HuH-7.5 (cell line): Measurements from ENCODE around the gene NUDT8.

Source experiments
- DNase-seq: peaks from one replicate; pipeline ENCODE4 v3.0.0; 2011; ENCODE audit warnings: low spot score

Gene NUDT8, protein sequence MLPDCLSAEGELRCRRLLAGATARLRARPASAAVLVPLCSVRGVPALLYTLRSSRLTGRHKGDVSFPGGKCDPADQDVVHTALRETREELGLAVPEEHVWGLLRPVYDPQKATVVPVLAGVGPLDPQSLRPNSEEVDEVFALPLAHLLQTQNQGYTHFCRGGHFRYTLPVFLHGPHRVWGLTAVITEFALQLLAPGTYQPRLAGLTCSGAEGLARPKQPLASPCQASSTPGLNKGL

DNA sequence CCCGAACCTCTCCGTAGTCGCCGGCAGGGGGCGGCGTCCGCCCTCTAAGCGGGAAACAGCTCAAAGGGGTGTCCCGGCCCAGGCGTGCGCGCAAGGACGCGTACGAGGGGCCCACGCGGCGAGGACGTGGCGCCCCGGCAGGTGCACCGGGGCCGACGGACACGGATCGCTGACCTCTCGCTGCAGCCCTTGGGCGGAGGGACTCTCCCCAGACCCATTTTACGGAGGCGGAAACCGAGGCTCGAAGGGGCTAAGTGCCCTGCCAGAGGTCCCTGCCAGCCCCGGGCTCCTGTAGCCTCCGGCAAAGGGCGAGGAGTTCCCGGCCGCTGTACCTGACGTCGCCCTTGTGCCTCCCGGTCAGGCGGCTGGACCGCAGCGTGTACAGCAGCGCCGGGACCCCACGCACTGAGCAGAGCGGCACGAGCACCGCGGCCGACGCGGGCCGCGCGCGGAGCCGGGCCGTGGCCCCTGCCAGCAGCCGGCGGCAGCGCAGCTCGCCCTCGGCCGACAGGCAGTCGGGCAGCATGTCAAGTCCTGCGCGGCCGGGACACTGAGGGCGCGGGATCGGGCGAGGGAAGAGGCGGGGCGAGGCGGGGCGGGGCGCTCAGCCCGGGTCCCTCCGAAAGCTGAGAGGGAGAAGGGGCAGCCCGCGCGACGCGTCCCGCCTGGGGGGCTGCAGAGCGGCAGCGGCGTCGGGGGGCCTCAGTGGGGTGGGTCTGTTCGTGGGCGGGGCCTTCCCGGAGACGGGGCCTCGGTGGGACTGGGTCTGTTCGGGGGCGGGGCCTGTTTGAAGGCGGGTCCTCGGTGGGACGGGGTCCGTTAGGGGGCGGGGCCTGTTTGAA, at the start of gene NUDT8:
NUDT8 (minus strand) TSS at position 552 of the 842 bp plus-strand sequence; CDS start at position 526, 26 bp downstream.
- DNase-seq, result peak; percentile 99

DNA sequence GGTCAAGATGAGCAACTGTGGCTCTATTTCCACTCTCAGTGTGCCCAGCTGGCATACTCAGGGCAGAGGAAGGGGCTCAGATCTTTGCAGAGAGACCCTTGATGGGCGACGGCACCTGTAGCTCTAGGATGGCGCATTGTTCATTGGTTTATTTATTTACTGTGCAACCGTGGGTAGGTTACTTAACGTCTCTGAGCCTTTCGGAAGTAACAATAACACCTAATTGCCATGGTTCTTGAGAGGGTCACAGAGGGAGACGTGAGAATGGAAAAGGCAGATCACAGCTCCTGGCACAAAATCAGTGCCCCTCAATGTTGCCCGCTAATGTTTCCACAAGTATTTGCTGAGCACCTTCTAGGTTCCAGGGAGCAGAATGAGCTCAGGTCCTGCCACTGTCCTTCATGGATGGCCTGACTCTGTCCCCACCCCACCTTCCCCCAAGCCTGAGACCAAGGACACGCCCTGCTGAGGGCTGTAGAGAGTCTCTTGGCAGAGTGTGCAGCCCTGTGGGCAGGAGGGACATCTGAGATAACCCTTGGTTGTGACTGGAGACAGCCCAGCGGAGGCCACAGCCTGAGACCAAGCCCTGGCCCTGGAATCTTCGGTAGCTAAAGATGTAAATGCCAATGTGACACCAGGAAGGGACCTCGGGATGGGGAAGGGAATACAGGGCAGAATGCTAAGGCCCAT, 45.5 kb upstream of the NUDT8 start:
- no peak for DNase-seq

DNA sequence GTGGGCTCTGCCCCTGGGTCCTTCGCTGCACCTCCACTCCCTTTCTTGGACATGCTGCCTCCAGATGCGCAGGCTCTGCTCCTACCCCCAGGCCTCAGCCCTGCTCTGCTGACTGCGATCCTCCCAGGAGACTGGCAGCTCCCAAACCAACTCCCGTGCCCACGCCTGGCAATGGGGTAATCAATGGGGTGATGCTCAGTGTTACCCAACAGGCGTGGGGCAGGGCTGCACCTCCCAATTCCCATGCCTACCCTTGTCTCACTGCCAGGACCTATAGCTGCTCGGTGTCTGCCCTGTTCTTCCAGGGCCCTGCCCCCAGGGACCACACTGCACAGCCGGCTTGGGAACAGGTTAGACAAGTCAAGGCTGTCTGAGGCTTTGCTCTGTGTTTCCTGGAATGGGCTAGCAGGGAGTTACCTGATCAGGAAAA, 44.7 kb upstream of the NUDT8 start, which contains the start of gene ALDH3B2:
ALDH3B2 (minus strand) TSS at position 182 of the 430 bp plus-strand sequence. CDS start 7,688 bp downstream, outside the sequence.
- peak; percentile 58 for DNase-seq

DNA sequence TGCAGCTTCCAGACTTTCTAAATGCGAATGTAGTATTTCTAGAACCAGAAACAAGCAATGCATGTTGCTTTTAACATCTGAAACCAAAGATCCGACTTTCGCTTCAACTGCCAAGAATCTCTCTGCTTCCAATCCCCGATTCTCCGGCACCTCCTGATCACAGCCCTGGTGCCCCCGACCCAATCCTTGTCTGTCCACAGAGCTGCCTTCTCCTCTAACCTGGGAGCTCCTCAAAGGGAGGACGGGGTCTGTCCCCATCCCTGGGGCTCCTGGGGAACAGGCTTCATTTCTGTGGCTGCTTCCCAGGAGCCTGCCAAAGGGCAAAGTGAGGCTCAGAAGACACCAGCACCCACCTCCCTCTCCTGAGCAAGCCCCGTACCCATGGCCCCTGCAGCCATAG, 44.2 kb upstream of the NUDT8 start:
- DNase-seq, result no peak

DNA sequence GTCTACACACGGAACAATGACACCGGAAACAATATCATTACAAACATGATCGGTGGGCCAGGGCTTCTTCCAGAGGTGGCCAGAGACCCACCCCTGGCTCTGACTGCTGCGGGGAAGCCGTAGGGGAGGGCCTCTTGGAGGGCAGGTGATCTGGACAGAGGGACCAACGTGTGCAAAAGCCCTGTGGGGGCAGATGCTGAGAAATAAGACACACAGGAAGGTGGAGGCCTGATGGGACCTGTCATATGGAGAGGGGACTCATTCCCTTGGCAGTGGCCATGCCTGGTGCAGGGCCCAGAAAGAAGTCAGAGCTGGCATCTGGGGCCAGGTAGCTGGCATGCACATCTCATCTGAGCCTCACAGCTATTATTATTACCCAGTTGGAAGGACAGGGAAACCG, 43.6 kb upstream of the NUDT8 start:
- DNase-seq, result no peak

DNA sequence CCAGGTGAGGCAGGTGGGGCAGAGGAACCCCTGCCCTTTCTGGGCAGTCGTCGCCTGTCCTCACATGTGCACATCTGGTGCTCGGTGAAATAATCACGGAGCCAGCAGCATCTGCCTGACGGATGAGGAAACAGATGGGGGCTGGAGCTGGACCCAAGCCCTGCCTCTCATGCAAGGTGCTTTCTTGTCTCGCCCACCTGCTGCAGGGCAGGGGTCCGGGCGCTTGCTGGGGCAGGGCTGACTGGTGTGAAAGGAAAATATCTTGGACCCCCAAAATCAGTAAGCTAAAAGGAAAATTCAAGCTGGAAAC, 41.4 kb upstream of the NUDT8 start:
- DNase-seq, result no peak

DNA sequence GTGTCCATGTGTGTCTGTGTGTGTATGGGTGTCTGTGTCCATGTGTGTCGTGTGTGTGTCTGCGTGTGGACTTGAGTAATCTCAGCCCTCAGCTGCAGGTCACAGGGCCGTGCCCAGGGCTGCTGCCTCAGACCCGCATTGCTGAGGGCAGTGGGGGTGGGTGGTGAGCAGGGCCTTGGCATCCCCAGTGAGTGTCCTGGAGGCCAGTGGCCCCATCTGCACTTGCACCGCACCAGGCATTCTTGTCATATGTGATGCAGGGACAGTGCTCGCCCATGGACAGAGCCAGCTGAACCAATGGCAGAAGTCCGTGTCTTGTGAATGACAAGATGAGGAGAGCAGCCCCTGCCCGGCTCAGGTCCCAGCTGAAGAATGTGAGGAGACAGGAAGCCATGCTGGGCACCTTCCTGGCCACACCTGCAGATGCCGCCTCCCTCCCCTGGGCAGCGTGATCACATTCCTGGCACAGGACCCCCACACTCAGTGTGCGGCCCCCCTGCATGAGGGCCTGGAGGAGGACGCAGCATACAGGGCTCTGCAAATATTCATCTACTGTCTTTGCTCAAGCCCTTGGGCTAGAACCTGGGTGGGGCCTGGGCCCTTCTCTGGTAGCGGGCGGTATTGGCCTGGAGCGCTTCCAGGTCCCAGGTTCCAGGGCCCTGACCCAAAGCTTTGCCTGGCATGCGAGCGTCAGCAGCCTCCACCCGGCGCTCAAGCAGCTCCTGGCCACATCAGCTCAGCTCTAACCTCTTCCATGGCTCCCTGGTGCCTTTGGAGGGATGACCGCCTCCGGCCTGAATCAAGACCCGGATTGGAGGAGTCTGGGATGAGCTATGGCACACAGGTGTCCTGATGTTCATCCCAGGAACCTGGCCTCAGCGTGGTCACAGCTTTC, 40.8 kb upstream of the NUDT8 start:
- no peak for DNase-seq

DNA sequence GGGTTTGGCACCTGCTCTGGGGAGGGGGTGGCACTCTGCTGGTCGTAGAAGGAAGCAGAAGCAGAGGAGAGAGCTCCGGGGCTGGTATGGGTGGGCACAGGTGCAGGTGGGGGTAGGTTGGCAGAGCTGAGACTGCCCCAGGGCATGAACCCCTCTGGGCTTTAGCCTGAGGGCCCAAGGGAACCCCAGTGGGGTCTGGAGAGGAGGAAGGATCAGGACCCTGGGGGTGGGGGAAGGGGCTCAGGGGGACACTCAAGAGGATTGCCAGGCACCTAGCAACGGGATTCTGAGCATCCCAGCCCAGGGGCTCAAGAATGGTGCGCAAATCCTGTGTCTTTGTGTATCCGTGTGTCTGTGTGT, 38.4 kb upstream of the NUDT8 start:
- DNase-seq, result no peak

DNA sequence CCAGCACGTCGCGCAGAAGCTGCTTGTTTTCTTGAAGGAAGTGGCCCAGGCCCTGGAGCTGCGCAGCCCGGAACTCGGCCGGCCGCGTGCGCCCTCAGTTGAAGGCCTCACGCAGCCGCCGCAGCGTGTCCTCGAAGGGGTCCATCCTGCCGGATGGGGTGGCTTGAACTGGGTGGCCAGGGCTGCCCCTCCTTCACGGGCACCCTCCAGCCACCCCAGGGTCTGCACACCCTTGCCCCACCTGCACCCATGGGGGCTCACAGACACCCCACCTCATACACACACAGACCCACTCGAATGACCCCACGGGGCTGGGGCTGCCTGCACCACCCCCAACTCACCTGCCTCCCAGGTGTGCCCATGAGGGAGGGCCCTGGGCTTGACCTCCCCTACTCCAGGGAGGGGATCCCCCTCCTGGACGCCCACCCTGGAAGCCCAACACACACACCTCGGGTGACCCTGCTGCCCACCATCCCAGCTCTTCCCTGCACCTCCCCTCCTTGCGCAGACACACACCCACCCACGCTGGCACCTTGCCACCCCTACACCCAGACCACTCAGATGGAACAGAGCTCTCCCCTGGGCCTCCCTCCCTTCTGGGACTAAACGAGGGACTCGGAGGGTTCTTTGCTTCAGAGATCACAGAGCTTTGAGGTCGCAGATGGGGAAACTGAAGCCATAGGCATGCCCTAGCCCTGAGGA, 37.9 kb upstream of the NUDT8 start:
- no peak for DNase-seq

DNA sequence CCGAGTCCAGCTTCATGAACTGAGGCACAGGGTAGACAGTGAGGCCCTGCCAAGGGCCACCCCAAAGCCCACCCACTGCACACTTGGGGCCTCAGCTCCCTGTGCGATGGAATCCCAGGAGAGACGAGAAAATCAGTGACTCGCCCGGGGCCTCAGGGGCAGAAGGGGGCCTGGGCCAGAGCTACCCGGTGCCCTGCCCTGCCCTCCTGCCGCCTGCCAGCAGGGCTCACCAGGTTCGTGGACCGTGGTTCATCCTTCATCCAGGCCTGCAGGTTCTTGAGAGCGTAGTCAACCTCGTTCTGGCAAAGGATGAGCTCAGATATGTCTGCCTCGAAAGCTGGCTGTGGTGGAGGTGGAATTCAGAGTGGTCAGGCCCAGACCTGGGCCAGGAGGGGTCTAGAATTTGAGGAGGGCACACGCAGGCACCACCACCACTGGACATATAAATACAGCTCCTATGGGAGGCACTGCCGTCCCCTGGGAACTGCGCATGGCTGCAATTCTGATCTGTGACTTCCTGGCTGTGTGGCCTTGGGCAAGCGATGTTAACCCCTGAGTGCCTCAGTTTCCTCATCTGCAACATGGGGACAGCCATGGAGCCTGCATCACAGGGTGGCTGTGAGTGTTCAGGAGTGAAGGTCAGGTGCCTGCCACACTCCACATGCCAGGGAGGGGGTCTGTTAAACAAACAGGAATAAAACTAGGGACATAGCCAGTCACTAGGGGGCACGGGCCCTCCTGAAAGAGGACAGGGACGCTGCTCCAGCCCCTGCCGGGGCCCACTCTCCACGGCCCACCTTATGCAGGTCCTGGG, 37.1 kb upstream of the NUDT8 start:
- no peak for DNase-seq

DNA sequence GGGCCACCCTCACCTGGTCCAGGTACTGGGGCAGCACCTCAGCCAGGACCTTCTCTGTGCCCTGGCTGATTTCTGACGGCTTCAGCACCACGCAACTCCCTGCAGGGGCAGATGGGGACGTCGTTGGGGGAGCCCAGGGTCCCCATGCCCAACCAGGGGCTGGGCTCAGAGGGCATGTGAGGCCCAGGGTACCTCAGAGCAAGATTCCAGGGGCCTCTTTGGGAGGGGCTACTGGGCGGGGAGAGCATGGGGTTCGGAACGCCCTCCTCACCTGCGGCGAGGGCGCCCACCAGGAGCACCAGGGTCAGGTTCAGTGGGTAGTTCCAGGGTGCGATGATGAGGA, 36.5 kb upstream of the NUDT8 start:
- DNase-seq, result no peak

DNA sequence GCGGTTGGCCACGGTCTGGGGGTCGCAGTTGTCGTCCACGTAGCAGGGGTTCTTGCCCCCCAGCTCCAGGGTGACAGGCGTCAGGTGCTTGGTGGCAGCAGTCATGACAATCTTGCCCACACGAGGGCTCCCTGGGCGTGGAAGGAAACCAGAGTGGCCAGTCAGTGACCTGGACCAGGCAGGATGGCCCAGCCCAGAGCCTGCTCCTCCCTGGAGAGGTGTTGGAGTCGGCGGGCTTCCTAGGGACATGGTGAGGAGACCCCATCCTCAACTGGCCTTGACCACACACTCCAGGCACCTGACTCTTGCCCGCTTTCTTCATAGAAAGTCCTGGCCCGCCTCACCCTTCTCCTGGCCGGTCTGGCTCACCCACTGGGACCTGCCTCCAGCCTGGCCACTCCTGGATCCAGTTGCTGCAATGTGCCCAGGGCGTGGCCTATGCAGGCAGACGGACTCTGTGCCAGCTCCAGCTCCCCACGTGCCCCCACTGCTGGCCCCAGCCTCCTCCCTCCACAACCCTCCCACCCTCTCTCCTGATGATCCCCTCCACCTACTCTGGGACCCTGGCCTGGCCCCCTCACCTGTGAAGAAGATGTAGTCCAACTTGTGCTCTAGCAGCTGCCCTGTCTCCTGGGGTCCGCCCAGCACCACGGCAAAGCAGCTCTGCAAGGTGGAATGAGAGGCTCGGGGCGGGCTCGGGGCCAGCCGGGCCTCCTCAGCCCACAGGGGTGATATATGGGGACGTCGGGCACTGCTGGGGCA, 36.0 kb upstream of the NUDT8 start:
- DNase-seq, result peak; percentile 79

DNA sequence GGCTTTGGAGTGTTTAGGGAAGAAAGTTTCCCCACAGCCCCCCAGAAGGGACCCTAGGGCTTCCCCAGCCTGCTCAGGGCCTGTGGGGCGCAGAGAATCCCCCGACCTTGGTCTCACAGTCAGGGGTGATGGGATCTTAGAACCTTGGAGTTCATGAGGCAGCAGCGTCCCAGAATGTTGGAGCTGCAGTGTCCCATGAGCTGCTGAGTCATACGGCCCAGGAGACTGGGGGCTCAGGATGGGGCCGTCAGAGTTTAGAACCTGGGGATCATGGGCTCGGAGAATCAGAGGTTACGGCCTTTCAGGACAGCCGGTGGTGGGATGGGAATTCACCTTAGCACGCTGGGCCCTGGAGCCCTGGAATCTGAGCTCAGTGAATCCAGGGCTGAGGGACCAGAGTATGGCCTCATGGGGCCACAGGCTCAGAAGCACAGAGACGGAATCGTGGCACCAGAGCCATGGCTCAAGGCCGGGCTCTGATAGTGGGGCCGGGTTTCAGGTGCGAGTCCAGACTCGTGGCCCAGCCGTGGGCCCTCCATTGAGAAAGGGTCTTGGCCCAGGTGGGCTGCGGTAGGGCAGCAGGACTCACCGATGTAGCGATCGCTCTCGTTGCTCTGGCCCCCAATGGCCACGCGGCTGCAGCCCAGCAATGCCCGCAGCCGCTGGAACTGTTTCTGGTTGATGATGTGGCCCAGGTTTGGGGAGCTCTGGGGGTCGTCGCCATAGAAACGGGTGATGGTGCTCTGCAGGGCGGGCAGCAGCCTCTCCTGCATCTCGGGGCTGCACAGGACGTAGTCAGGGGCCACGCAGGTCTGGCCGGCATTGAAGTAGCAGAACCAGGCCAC, 35.2 kb upstream of the NUDT8 start:
- peak; percentile 43 for DNase-seq

DNA sequence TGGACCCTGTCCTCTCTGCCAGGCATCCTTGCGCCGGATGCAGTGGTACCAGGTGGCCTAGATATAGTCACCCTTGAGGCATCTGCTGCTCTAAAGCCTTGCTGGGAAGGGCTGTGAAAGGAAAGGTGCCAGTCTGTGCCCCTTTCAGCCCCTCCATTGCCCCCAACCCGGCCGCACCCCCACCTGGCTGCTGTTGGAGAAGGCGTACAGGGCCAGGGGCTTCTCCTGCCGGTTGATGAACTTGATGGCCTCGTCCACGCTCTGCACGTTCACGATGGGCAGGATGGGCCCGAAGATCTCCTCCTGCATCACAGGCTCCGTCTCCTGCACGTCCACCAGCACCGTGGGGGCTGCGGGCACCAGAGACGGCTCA, 34.5 kb upstream of the NUDT8 start:
- peak; percentile 29 for DNase-seq

DNA sequence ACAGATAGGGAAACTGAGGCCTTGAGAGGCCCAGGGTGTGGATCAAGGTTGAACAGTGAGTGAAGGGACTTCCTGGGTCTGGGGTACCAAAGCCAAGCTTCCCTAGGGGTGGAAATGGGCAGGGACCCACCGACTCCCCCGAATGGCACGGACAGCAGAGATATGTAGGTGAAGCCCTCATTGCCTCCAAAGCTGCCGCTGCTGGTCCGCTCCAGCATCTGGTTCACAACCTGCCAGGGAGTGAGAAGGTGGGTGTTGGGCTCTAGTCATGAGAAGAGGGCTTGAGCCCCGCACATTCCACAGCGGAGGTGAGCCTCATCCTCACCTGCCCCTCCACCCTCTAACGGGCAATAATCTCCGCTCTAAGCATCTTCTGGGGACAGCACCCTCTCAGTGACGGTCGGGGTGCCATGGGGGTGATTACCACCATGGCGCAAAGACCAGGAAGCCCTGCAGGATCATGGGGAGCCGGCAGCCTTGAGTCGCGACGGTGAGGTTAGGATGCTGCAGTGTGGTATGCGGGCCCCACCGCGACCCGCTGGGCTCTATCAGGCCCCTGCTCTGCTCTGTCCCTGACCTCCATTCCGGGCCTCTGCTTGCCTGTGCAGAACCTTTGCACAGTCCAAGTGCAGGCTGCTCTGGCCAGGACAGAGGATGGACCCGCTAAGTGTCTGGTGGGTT, 33.9 kb upstream of the NUDT8 start:
- DNase-seq, result peak; percentile 22

DNA sequence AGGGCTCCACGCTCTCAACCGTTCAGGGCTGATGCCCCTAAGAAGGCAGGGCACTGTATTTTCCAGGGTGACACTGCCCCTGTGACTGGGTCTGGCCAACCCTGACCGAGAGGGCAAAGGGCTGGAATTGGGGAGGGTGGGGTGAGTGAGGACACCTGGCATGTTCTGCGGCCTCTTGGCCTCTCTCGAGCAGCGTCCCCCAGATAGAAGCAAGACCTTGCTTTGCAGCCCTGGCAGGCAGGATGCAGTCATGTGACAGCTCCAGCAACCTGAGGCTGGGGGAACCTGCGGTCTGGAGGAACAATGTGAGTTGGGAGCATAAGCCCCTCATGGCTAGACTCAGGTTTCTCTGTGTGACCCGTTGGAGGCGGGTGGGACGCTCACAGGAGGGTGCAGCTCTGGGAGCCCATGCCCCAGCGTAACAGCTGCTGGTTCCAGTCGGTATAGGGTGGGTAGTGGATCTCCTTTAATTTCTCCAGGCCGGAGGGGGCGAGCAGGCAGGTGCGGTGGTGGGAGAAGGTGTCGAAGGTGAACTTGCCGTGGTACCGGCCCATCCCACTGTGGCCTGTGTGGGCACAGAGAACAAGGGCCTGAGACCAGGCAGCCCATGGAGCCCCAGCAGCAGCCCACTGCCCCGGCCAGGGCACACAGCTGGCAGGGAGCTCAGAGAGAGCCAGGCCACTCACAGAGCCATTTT, 33.2 kb upstream of the NUDT8 start:
- DNase-seq, result peak; percentile 23

DNA sequence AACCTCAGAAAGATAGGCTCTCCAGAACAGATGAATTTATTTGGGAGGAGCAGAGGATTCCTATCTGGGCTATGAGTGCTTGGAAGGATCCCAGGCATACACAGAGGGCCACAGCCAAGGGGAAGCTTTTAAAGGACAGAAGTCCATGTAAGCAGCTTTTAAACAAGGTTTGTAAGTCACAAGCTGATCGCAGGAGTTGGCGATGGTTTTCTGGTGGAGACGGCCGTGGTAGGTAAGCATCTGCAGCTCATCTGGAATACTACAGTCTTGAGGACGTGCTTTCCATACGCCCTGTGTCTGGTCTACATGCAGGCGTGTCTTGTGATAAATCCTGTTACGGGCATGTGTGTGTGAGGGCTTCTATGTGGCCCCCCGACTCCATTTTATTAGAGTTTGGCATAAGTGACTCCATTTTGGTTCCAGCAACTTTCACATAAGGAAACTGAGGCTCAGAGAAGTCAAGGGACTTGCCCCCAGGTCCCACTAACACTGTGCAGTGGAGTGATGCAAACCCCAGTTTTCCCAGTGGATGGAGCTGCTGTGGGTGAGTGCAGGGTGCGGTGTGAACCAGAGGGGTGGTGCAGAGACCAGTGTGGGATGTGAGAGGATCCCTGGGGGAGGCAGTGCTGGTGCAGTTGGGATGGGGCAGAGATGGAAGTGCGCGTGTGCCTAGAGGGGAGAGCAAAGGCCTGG, 32.6 kb upstream of the NUDT8 start:
- DNase-seq, result peak; percentile 27
